Activated naive CD4-positive, alpha-beta T cell treated with anti-CD3 and anti-CD28 coated beads, Interleukin-2, amount 10 ng/mL, durations not matched to agents 5 hours and 36 hours (primary cell): ENCODE data around the gene NME1. TPM values are rescaled to one million over a fixed set of nuclear protein-coding genes. Genes with fewer than 3 reads are reported as not detected.

Experiments used
- total RNA-seq, 2 experiments: library from RNA; stranded (reverse); gene quantifications; one replicate each; pipeline ENCODE4 v1.2.3, GENCODE V29; 2021

Gene NME1
- 10 to 100 TPM; 73.6 to 79.4 TPM for total RNA-seq

GRCh38 chr17:51153210-51154072 is at the start of gene NME1:
TSS of gene NME1 (plus strand) at chr17:51153559. CDS start at chr17:51155655, 2,096 bp downstream.

GRCh38 chr17:51120739-51121619 is 32.4 kb upstream of the NME1 start, which contains the start of gene SPAG9:
TSS of gene SPAG9 (minus strand) at chr17:51120868. CDS start at chr17:51120656, 212 bp downstream.

DNA sequence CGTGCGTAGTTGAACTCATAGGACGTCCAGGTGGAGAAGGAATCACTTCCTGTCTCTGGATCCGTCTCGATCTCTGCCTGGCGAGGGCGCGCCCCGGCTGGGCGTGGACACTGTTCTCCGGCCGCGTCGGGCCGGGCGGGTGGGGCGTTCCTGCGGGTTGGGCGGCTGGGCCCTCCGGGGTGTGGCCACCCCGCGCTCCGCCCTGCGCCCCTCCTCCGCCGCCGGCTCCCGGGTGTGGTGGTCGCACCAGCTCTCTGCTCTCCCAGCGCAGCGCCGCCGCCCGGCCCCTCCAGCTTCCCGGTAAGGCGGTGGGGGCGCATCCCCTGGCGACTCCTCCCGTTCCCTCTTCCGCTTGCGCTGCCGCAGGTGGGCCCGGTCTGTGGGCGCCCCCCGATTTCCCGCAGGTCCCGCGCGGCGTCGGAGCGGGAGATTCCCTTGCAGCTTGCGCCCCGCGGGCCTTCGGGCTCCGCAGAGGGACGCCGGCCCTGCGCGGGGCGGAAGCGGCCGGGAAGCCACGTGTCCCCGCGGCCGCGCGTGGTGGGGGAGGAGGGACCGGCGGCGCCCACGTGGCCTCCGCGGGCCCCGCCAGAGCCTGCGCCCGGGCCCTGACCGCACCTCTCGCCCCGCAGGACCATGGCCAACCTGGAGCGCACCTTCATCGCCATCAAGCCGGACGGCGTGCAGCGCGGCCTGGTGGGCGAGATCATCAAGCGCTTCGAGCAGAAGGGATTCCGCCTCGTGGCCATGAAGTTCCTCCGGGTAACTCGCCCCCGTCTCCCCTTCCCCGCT is 13.0 kb downstream of the NME1 start, which contains the start of gene NME2:
TSS of gene NME2 (plus strand) at position 214 of the 789 bp plus-strand sequence. CDS start at position 634, 420 bp downstream.

Other genes with a start within 250 kb of the NME1 start
- gene SPAG9, start 32.7 kb upstream of the NME1 start, total RNA-seq, result 10 to 100 TPM; 47.7 to 49.2 TPM
- gene NME2, start 12.9 kb downstream of the NME1 start, total RNA-seq, result 100 to 1,000 TPM; 437 to 438 TPM
- gene MBTD1, start 106.5 kb downstream of the NME1 start, total RNA-seq, result 10 to 100 TPM; 14.5 to 14.9 TPM
- 10 to 100 TPM; 41.8 to 45.6 TPM for gene UTP18, start 107.0 kb downstream of the NME1 start, total RNA-seq